ENCODE results near the gene HDAC4. TPM values are rescaled to one million over a fixed set of nuclear protein-coding genes. Genes with fewer than 3 reads are reported as not detected.

The HDAC4 gene
- total and polyA plus RNA-seq, 10 of the 15 experiments (the other 5 are each of a cell fraction or from before 2014, with no cell fraction given) = 0.22 to 15.7 (median 4.8) TPM

GRCh38 chr2:239008677-239009588 lies 391.9 kb downstream of the HDAC4 start:
- no peak for FAIRE-seq
- DNase-seq (ENCODE audit: low read depth, low spot score) = no peak
- CTCF ChIA-PET = no interaction called here
- Histone ChIP-seq H3K27me3 (replicated peaks in 1 of 2; ENCODE audit: control insufficient read depth in 2 of 2, insufficient read depth in 2 of 2, low read length in 1 of 2) (peaks cover 0 to 8% of the 10 kb centered on the region in 2 experiments), H3K4me3 (no peak overlapping the region), H3K4me2 (ENCODE audit: control insufficient read depth, insufficient read depth) (no peak overlapping the region), H3K4me1 (ENCODE audit: control insufficient read depth, insufficient read depth, low read length) (no peaks in the 10 kb centered on the region), H3K9ac (ENCODE audit: control insufficient read depth, insufficient read depth, low read length) (no peak overlapping the region), H4K20me1 (ENCODE audit: control insufficient read depth, insufficient read depth) (no peaks in the 10 kb centered on the region), H2AFZ (ENCODE audit: control insufficient read depth, low read depth, low read length) (no peak overlapping the region), H3K27ac (ENCODE audit: control insufficient read depth, insufficient read depth) (no peak overlapping the region), H3K79me2 (ENCODE audit: control insufficient read depth, insufficient read depth, low read length) (no peaks in the 10 kb centered on the region), H3K9me3 (replicated peaks; ENCODE audit: control insufficient read depth, insufficient read depth, low read length) (no peaks in the 10 kb centered on the region), H3K36me3 (ENCODE audit: control insufficient read depth in 2 of 2, insufficient read depth in 2 of 2, low read length in 1 of 2) (no peaks in the 10 kb centered on the region)
- WGBS (ENCODE audit: insufficient coverage, insufficient replicate concordance, low lambda C conversion rate, missing lambda C conversion rate) = 61% methylated on average over 35 of the region's 35 CpGs
- SMC1A ChIA-PET (ENCODE audit: uncharacterized antibody, unreplicated experiment) = no interaction called here
- in situ Hi-C loops (cut with MboI) (no loop called here), intact Hi-C loops (cut with micrococcal nuclease; ENCODE audit: unreplicated experiment) (no loop called here)
- POLR2A ChIA-PET = no interaction called here
- no peak for TF ChIP-seq BRCA1 (IDR thresholded peaks at IDR 0.05; ENCODE audit: low read depth, low read length)
- no peak for TF ChIP-seq RBBP5 (conservative IDR thresholded peaks at IDR 0.05)
- no peak for TF ChIP-seq CHD2 (IDR thresholded peaks at IDR 0.05; ENCODE audit: borderline replicate concordance, low read depth, low read length)
- TF ChIP-seq EED (IDR thresholded peaks at IDR 0.05; ENCODE audit: low read depth) = no peak
- no peak for TF ChIP-seq CREM (IDR thresholded peaks at IDR 0.05; ENCODE audit: low read depth)
- no peak for TF ChIP-seq PAX5 (IDR thresholded peaks at IDR 0.05; ENCODE audit: borderline replicate concordance, low read depth, low read length)
- TF ChIP-seq NFYA (IDR thresholded peaks at IDR 0.05; ENCODE audit: borderline replicate concordance, low read depth, low read length) = no peak
- no peak for TF ChIP-seq ZNF592 (IDR thresholded peaks at IDR 0.05)
- ATAC-seq = no peak
- RAD21 ChIA-PET (ENCODE audit: unreplicated experiment) = no interaction called here
- BruUV-seq (replicated peaks) = no TSS peak

All from GM12878 (cell line).